CD14-positive monocyte (primary cell): ENCODE results near the gene FRMPD1. TPM values are rescaled to one million over a fixed set of nuclear protein-coding genes. Genes with fewer than 3 reads are reported as not detected.

Experiments used
- DNase-seq, 3 donors: peaks; one replicate each; pipeline ENCODE4 v3.0.0-alpha.2; 2011 to 2022
- H2AFZ ChIP-seq: 2 replicates; pipeline ENCODE4 v1.6.0; 2012; ENCODE audit warnings: mild to moderate bottlenecking, low read depth, low read length, inconsistent platforms; ENCODE audit not compliant: insufficient read depth, poor library complexity, severe bottlenecking
- H3K27ac ChIP-seq, 2 donors: 1 replicate in 1 of 2; 2 replicates in 1 of 2; pipeline ENCODE4 v1.5.1; 2012 to 2013; ENCODE audit warnings: low read length in 2 of 2, control low read depth in 1 of 2, inconsistent platforms in 1 of 2, low read depth in 1 of 2, mild to moderate bottlenecking in 1 of 2
- H3K27me3 ChIP-seq, 2 donors: one replicate each; pipeline versions ENCODE4 v1.6.0 to v1.6.1; 2011 to 2013; ENCODE audit warnings: low read length in 2 of 2; ENCODE audit not compliant: control insufficient read depth in 2 of 2, insufficient read depth in 2 of 2
- H3K36me3 ChIP-seq, 2 donors: replicated peaks in 1 of 2; 1 replicate in 1 of 2; 2 replicates in 1 of 2; pipeline versions ENCODE4 v1.5.1 to v1.6.1; 2012 to 2013; ENCODE audit warnings: low read length in 2 of 2, control low read depth in 1 of 2, inconsistent platforms in 1 of 2, mild to moderate bottlenecking in 1 of 2; ENCODE audit not compliant: insufficient read depth in 2 of 2, control insufficient read depth in 1 of 2
- H3K4me1 ChIP-seq, 2 donors: 1 replicate in 1 of 2; 2 replicates in 1 of 2; pipeline versions ENCODE4 v1.5.1 to v1.6.1; 2012 to 2013; ENCODE audit warnings: low read length in 2 of 2, control low read depth in 1 of 2, inconsistent platforms in 1 of 2, mild to moderate bottlenecking in 1 of 2, moderate library complexity in 1 of 2; ENCODE audit not compliant: insufficient read depth in 2 of 2, control insufficient read depth in 1 of 2
- H3K4me2 ChIP-seq: replicated peaks from 2 replicates; pipeline ENCODE3; 2012; ENCODE audit warnings: low read length, moderate library complexity, mild to moderate bottlenecking; ENCODE audit not compliant: poor library complexity, severe bottlenecking; ENCODE audit errors: extremely low read depth
- H3K4me3 ChIP-seq, 3 experiments: fragments of 200-600 bp in 1 of 3; sonication (generic) in 1 of 3; replicated peaks in 1 of 3; 1 replicate in 2 of 3; 2 replicates in 1 of 3; pipeline ENCODE4 v1.5.1; 2011 to 2013; ENCODE audit warnings: low read length in 3 of 3, mild to moderate bottlenecking in 3 of 3, control low read depth in 2 of 3, low read depth in 2 of 3, inconsistent platforms in 1 of 3, moderate library complexity in 1 of 3
- H3K79me2 ChIP-seq: 2 replicates; pipeline ENCODE4 v1.6.0; 2012; ENCODE audit warnings: mild to moderate bottlenecking, control low read depth, inconsistent platforms, low read length, moderate library complexity; ENCODE audit not compliant: insufficient read depth
- H3K9ac ChIP-seq: 2 replicates; pipeline ENCODE4 v1.6.0; 2017; ENCODE audit warnings: low read length, mild to moderate bottlenecking; ENCODE audit not compliant: insufficient read depth, poor library complexity, severe bottlenecking
- H3K9me3 ChIP-seq, 2 donors: replicated peaks in 1 of 2; 1 replicate in 1 of 2; 2 replicates in 1 of 2; pipeline versions ENCODE4 v1.5.1 to v1.6.1; 2012 to 2013; ENCODE audit warnings: low read length in 2 of 2, control low read depth in 1 of 2; ENCODE audit not compliant: control insufficient read depth in 1 of 2, insufficient read depth in 1 of 2
- H4K20me1 ChIP-seq: 2 replicates; pipeline ENCODE4 v1.6.0; 2012; ENCODE audit warnings: mild to moderate bottlenecking, low read length, control low read depth, moderate library complexity; ENCODE audit not compliant: insufficient read depth
- H3K27ac Mint-ChIP-seq, 7 donors: one replicate each; pipeline ENCODE4 v1.8.0; 2020; ENCODE audit warnings: mild to moderate bottlenecking in 7 of 7, mixed read lengths in 7 of 7, moderate library complexity in 6 of 7, inconsistent platforms in 2 of 7
- H3K27me3 Mint-ChIP-seq, 3 donors: one replicate each; pipeline ENCODE4 v1.8.0; 2021 to 2022; ENCODE audit warnings: low read depth in 3 of 3, mild to moderate bottlenecking in 3 of 3, mixed read lengths in 3 of 3, moderate library complexity in 3 of 3, inconsistent platforms in 1 of 3
- H3K36me3 Mint-ChIP-seq, 2 donors: one replicate each; pipeline ENCODE4 v1.8.0; 2020; ENCODE audit warnings: mixed read lengths in 2 of 2, inconsistent platforms in 1 of 2, mild to moderate bottlenecking in 1 of 2
- H3K4me1 Mint-ChIP-seq: one replicate; pipeline ENCODE4 v1.8.0; 2020; ENCODE audit warnings: mild to moderate bottlenecking, mixed read lengths
- H3K4me3 Mint-ChIP-seq, 2 donors: one replicate each; pipeline ENCODE4 v1.8.0; 2020; ENCODE audit warnings: mild to moderate bottlenecking in 2 of 2, mixed read lengths in 2 of 2, moderate library complexity in 1 of 2
- H3K9me3 Mint-ChIP-seq, 7 donors: one replicate each; pipeline ENCODE4 v1.8.0; 2020 to 2022; ENCODE audit warnings: mixed read lengths in 7 of 7, mild to moderate bottlenecking in 6 of 7, moderate library complexity in 6 of 7, inconsistent platforms in 2 of 7
- CTCF ChIP-seq: fragments of 200-600 bp; IDR thresholded peaks from one replicate; pipeline ENCODE4 v1.8.0; 2022; ENCODE audit warnings: antibody characterized with exemption, mild to moderate bottlenecking
- WGBS: methylation state at CpG from one replicate; pipeline ENCODE4 v1.1.5; 2013; ENCODE audit warnings: missing lambda C conversion rate; ENCODE audit not compliant: insufficient coverage; 5-methylcytosine and 5-hydroxymethylcytosine counted together
- intact Hi-C, 2 donors: fragments of 100-400 bp; cut with micrococcal nuclease; formaldehyde crosslinking; loops; one replicate each; pipeline versions ENCODE4 v1.15.0 to v1.15.1; 2023
- polyA plus RNA-seq, 3 donors: library from polyadenylated mRNA; depleted of rRNA in 1 of 3; unstranded in 2 of 3; stranded (reverse) in 1 of 3; fragments of 300-500 nt in 2 of 3; fragments of >200 nt in 1 of 3; fragmentation: Illumina TruSeq in 2 of 3; gene quantifications; 1 replicate in 2 of 3; 2 replicates in 1 of 3; pipeline ENCODE4 v1.2.3, GENCODE V29; 2012 to 2021

The FRMPD1 gene
- polyA plus RNA-seq, 3 donors = 0.03 TPM; not detected in 2

- H3K9ac ChIP-seq = no peak overlapping the region
- H3K79me2 ChIP-seq = no peaks in the 10 kb centered on the region
- Mint-ChIP-seq H3K9me3 (peaks cover 0 to 2% (median 0%) of the 10 kb centered on the region in 7 donors), H3K36me3 (no peaks in the 10 kb centered on the region), H3K27ac (no peak overlapping the region), H3K4me1 (no peaks in the 10 kb centered on the region), H3K27me3 (peaks cover 4 to 20% (median 15%) of the 10 kb centered on the region in 3 donors), H3K4me3 (no peak overlapping the region)
- intact Hi-C loops = no loop called here
- H4K20me1 ChIP-seq = no peaks in the 10 kb centered on the region
- no peaks in the 10 kb centered on the region for H3K9me3 ChIP-seq
- H3K36me3 ChIP-seq = no peaks in the 10 kb centered on the region
- no peak overlapping the region for H3K27ac ChIP-seq
- no peak overlapping the region for H3K4me3 ChIP-seq
- H3K27me3 ChIP-seq = peaks cover 6 to 14% of the 10 kb centered on the region in 2 donors
- DNase-seq = no peak
- 100% methylated on average over 1 of the region's 3 CpGs for WGBS
- H3K4me1 ChIP-seq = no peaks in the 10 kb centered on the region
- no peak for TF ChIP-seq CTCF
- H3K4me2 ChIP-seq = no peak overlapping the region
- no peak overlapping the region for H2AFZ ChIP-seq
Observed at GRCh38 chr9:37641331-37641730, 9.4 kb upstream of the FRMPD1 start.

GRCh38 chr9:37643214-37643613, 7.5 kb upstream of the FRMPD1 start:
- Histone ChIP-seq H2AFZ (no peak overlapping the region), H3K36me3 (no peaks in the 10 kb centered on the region), H3K27ac (no peak overlapping the region), H3K79me2 (no peaks in the 10 kb centered on the region), H3K9me3 (no peaks in the 10 kb centered on the region), H4K20me1 (no peaks in the 10 kb centered on the region), H3K4me2 (no peak overlapping the region), H3K27me3 (peaks cover 6 to 24% of the 10 kb centered on the region in 2 donors), H3K4me3 (no peak overlapping the region), H3K9ac (no peak overlapping the region), H3K4me1 (no peaks in the 10 kb centered on the region)
- no peak overlapping the region for H3K4me3 Mint-ChIP-seq
- H3K4me1 Mint-ChIP-seq = no peaks in the 10 kb centered on the region
- no peaks in the 10 kb centered on the region for H3K36me3 Mint-ChIP-seq
- H3K27me3 Mint-ChIP-seq = peaks cover 14 to 33% (median 28%) of the 10 kb centered on the region in 3 donors
- no peaks in the 10 kb centered on the region for H3K9me3 Mint-ChIP-seq
- DNase-seq = no peak
- no peak overlapping the region for H3K27ac Mint-ChIP-seq
- intact Hi-C loops = no loop called here
- no peak for TF ChIP-seq CTCF
